ENCODE data around the gene PIPOX. TPM values are rescaled to one million over a fixed set of nuclear protein-coding genes. Genes with fewer than 3 reads are reported as not detected.

Gene PIPOX
- total and polyA plus RNA-seq, 2 experiments from 2014 or later = 10.2 to 15.8 TPM

GRCh38 chr17:29045734-29046472 is 3.0 kb downstream of the PIPOX start:
- peak; percentile 33 for DNase-seq (ENCODE audit: low spot score)
- peak overlapping the region; percentile 34 for H3K27ac ChIP-seq
- TF ChIP-seq EZH2 (IDR thresholded peaks at IDR 0.05; ENCODE audit: borderline replicate concordance) = no peak
- no peak for TF ChIP-seq EZH2phosphoT487 (IDR thresholded peaks at IDR 0.05; ENCODE audit: low read depth, severe bottlenecking, unreplicated experiment)
- no peak for TF ChIP-seq CTCF (IDR thresholded peaks at IDR 0.05; ENCODE audit: poor library complexity)

GRCh38 chr17:29046473-29046839 is 3.5 kb downstream of the PIPOX start:
- Histone ChIP-seq H3K4me2 (no peak overlapping the region), H3K9me2 (replicated peaks; ENCODE audit: insufficient read depth) (no peaks in the 10 kb centered on the region), H2AFZ (no peak overlapping the region), H3K36me3 (replicated peaks; ENCODE audit: insufficient read depth, low read depth) (no peaks in the 10 kb centered on the region), H3K4me3 (no peak overlapping the region), H3K9me3 (ENCODE audit: low read depth) (no peaks in the 10 kb centered on the region), H3K27me3 (peaks cover 7% of the 10 kb centered on the region), H3K79me2 (no peaks in the 10 kb centered on the region), H3K4me1 (ENCODE audit: insufficient read depth) (no peaks in the 10 kb centered on the region), H3K27ac (no peak overlapping the region), H4K20me1 (ENCODE audit: insufficient read depth, poor library complexity, severe bottlenecking) (no peaks in the 10 kb centered on the region)
- 73% methylated on average over 5 of the region's 5 CpGs for WGBS (ENCODE audit: low lambda C conversion rate, missing lambda C conversion rate)
- no peak for DNase-seq (ENCODE audit: low spot score)
- TF ChIP-seq CTCF (IDR thresholded peaks at IDR 0.05; ENCODE audit: poor library complexity) (no peak), EZH2 (IDR thresholded peaks at IDR 0.05; ENCODE audit: borderline replicate concordance) (no peak)

More at GRCh38 chr17:29045734-29046472, 3.0 kb downstream of the PIPOX start:
- 57% methylated on average over 7 of the region's 7 CpGs for WGBS (ENCODE audit: low lambda C conversion rate, missing lambda C conversion rate)
- H3K79me2 ChIP-seq = no peaks in the 10 kb centered on the region
- no peaks in the 10 kb centered on the region for H3K36me3 ChIP-seq (replicated peaks; ENCODE audit: insufficient read depth, low read depth)
- H3K9me3 ChIP-seq (ENCODE audit: low read depth) = no peaks in the 10 kb centered on the region
- H3K4me3 ChIP-seq = no peak overlapping the region
- no peak overlapping the region for H2AFZ ChIP-seq
- no peaks in the 10 kb centered on the region for H3K9me2 ChIP-seq (replicated peaks; ENCODE audit: insufficient read depth)
- no peaks in the 10 kb centered on the region for H4K20me1 ChIP-seq (ENCODE audit: insufficient read depth, poor library complexity, severe bottlenecking)
- H3K4me2 ChIP-seq = no peak overlapping the region
- H3K4me1 ChIP-seq (ENCODE audit: insufficient read depth) = no peaks in the 10 kb centered on the region
- peaks cover 7% of the 10 kb centered on the region for H3K27me3 ChIP-seq

- WGBS (ENCODE audit: low lambda C conversion rate, missing lambda C conversion rate) = 48% methylated on average over 10 of the region's 10 CpGs
- TF ChIP-seq CTCF (IDR thresholded peaks at IDR 0.05; ENCODE audit: poor library complexity) = no peak
- Histone ChIP-seq H3K27ac (no peak overlapping the region), H3K27me3 (peaks cover 7% of the 10 kb centered on the region), H3K79me2 (no peaks in the 10 kb centered on the region), H3K9me3 (ENCODE audit: low read depth) (no peaks in the 10 kb centered on the region), H2AFZ (no peak overlapping the region), H3K4me3 (no peak overlapping the region), H3K9me2 (replicated peaks; ENCODE audit: insufficient read depth) (no peaks in the 10 kb centered on the region), H3K4me1 (ENCODE audit: insufficient read depth) (no peaks in the 10 kb centered on the region), H3K36me3 (replicated peaks; ENCODE audit: insufficient read depth, low read depth) (no peaks in the 10 kb centered on the region), H3K4me2 (no peak overlapping the region), H4K20me1 (ENCODE audit: insufficient read depth, poor library complexity, severe bottlenecking) (no peaks in the 10 kb centered on the region)
- peak; percentile 22 for DNase-seq (ENCODE audit: low spot score)
Observed at GRCh38 chr17:29048440-29049368, 5.8 kb downstream of the PIPOX start.
